Dermis microvascular lymphatic vessel endothelial cell (primary cell): Measurements from ENCODE around the gene NUP210L. TPM values are rescaled to one million over a fixed set of nuclear protein-coding genes. Genes with fewer than 3 reads are reported as not detected.

Experiments used
- DNase-seq, 2 donors: peaks; one replicate each; pipeline versions ENCODE4 v3.0.0 to v3.0.0-alpha.2; 2010; ENCODE audit warnings: low read depth in 2 of 2
- total RNA-seq: library from RNA; depleted of rRNA; stranded (reverse); fragments of >200 nt; gene quantifications from 2 replicates; pipeline ENCODE4 v1.2.1, GENCODE V29; 2014

Gene NUP210L
- under 0.01 TPM in 2 replicates for total RNA-seq

DNA sequence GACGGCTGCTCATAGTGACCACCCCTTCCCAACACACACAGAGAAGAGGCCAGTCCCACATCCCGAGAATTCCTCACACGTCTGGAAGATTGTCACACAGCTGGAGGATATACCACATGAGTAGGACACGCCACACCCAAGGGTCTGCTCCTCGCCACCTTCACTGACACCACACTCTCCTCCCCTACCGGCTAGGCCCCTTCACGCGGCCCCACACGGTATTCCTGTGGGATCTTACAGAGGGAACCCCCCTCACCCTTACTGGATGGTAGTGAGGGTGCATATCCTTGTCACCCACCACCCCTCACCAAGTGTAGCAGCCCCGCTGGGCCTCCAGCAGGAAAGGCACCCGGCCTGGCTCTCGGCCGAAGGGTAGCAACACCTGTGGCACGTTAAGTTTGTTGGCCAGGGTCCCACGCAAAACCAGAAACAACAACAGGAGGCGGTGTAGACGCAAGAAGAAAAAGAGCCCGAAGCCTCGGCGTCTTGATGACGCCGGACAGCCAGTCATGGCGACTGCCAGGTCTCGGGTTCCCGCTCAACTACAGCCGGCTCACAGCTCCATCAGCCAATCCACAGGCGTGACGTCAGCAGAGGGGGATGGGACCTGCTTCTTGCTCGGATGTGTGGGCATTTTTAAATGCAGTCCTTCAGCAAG, at the start of gene NUP210L:
Gene NUP210L (minus strand): TSS at position 540 of the 658 bp plus-strand sequence.
- peak; percentile 41 to 89 for DNase-seq

DNA sequence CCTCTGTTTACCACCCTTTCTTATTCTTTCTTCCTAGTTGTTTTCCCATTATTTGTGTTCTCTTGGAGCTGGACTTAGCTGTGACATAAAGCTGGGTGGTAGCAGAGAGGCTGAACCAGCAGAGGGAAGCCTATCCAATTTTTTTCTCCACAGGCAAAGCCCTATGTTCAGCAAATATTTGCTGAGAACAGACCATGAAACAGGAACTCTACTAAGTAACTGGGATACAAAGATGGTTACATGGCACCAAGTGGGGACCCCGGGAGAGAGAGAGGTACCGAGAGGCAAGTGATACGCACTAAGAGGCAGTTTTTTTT, 44.6 kb upstream of the NUP210L start:
- DNase-seq: no peak

DNA sequence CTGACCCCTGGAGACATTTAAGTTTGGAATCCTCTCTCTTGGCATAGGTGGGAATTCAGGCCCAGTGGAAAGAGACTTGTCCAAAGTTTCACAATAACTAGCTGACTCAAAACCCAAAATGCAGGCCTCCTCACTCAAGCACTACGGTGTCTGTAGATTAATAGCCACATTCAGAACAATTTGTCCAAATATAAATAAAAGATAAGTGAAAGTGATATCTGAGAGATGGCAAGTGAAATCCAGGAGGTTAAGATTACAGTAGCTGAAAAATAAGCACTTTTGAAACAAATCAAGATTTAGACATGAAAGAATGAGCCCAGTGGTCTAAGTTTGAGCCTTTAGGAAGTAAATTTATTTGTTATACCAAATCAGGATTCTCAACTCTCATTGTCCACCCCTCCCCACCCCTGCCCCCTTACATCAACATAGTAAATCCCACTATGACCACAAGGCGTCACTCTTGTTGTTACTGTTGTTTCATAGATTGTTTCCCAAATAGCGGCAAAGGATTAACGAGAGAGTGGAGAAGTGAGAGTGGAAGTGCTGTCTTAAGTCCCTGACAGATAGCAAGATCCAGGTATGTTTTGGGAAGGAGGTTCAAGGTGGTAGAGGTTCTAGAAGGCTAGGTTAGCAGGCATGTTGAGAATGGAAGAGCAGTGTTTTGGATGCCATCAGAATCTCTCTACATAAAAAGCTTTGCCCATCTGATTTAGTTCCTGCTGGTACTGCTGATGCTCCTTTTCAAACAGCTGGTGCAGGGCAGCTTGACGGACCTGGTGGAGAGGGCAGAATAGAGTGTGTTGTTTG, 44.1 kb upstream of the NUP210L start:
- peak; percentile 62 to 76 for DNase-seq

DNA sequence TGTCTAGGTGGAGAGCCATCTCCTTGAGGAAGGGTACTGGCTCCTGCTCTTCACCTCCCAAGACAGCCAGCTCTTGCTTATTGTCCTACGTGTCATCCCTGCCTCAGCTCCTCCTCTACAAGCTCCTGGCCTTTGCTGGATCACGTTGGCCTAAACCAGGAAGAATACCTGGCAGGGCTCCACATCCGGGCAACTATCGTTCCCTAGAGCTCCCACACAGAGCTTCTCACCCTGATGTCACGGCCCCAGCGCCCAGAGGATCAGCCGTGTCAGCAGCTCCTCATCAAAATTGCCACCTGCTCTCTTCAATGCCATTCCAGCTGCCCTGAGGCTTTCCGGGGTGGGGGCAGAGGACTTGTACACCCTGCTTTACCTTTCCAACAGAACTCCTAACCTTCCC, 38.9 kb upstream of the NUP210L start:
- peak; percentile 48 to 74 for DNase-seq

DNA sequence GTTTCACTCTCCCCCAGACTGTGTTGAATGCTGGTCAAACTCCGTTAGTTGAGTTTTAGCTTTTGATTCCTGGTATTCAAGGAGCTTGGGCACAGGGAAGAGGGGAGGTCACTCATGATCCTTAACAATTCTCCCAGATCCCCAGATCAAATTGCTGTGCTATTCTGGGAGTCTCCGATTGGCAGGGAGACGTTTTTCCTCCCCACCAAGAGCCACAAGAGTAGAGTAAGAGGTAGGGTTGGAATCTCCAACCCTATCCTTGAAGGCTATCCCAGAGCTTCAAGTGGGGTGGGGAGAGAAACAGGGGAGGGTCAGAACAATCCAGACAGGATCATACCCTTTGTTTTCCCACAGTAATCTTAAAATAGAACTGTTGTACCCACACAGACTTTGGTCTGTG, 37.6 kb upstream of the NUP210L start:
- DNase-seq: no peak

DNA sequence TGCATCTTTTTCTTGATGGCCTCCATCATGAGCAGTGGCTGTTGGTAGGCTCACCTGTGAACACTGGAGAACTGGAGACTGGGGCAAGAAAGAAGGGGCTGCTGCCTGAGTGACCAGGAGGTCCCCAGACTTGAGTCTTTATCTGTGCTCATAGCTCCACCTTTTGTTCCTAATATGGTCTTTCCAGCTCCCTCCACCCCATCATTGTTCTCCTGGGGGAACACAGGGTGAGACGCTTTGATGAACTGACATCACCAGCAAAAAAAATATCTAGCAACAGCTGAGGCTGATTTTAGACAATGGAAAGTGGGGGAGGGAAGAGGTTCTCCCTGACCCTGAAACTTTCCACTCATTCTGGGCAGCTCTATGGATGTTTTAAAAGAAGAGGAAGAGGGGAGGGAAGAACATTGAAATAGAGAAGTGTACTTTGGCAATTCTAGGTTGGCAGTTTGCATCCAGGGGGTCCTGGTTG, 37.2 kb upstream of the NUP210L start, which contains the start of gene TPM3:
Gene TPM3 (minus strand): TSS at position 111 of the 472 bp plus-strand sequence. CDS start 82 bp downstream, at position 29.
- peak; percentile 87 to 88 for DNase-seq

DNA sequence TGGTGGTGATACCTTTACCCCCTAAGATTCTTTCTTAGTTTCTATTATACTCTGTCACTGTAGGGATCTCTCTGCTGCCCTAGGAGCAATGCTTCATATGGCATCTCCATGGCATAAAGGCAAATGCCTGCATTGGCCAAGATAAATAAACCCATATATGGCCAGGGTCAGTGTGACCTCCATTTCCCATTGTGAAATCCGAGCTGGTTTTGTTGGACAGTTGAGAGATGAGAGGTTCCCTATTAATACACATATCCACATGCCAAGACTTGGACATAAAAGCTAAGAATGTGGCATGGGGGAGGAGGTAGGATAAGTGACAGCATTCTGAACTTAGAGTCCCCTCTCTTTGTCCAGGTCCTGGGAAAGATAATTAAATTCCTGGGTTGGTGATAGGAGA, 35.7 kb upstream of the NUP210L start:
- peak; percentile 79 to 87 for DNase-seq

DNA sequence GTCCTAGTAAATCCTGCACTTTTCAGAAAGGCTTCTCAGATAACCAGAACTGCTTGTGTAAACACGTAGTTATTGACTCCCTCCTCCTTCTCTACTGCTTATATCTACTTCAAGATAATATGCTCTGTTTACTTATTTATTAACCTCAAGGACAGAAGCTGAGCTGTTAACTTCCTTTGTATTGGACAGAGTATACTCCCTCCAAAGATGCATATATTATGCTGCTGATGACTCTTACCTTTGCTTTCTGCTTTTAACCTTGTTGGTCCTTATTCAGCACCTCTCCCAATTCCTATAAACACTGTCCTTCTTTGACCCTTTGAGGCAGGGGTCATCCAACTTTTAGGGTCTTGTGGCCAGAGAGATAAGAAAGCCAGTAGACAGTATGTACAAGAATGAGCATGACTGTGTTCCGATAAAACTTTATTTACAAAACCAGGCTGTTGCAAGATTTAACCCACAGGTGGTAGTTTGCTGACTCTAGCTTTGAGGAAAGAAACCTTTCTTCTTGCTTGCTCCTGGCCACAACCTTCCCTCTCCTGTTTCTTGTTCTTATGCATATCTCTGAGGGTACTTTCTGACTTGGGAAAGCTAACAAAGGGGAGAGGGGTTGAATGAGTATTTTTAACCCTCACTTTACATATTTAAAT, 32.1 kb upstream of the NUP210L start:
- DNase-seq: no peak

DNA sequence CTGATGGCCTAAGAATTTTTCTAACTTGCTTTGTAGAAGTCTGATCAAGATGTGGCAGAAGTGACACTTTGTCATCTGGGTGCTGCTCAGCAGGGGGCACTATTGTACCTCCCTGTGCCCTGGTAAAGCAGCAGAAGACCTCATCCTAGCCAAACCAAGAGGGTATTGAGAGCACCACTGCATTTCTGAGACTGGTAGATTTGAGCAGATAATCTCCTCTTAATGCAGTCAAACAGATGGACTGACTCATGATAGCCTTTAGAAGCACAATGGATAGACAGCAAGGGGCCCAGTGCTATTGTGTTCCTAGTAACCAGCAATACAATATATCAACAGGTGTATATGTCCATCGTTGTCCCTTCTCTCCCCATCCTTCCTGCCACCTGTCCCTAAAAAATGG, 31.3 kb upstream of the NUP210L start:
- DNase-seq: peak; percentile 65 to 84

DNA sequence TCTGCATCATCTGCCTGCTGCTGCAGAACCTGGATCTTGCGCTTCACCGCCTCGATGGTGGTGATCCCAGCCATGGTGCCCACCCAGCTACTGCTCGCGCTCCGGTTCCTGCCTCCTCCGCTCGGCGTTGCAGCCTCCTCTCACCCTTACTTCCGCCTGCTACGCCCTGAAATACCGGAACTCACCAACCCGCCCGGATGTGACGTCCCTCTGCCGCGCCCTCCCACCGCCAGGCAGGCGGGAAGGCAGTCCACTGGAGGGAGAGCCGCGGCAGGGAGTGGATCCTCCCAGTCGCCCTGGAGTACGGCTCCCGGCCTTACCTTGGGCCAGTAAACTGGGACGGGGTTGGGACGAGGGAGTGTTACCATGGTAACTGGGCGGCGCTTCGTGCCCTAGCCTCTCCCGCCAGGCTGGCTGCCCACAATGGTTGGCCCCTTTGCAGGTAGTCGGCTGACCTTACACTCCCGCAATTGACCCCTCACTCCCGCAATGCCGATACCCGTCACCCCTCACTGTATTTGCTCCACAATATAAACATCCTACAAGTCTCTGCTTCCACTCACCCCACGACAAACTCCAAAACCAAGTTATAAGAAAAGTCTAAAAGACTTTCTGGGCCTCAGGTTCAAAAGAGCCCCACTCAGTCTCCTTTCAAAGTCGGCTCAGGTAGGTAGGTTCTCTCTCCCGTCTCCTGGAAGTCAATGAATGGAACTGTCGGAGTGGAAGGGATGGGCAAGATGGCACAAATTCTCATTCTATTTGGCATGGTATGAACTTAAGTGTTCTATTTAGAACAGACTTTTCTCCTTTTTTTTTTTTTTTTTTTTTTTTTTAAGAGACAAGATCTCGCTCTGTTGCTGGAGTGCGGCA, 28.4 kb upstream of the NUP210L start:
- DNase-seq: peak; percentile 91 to 97

DNA sequence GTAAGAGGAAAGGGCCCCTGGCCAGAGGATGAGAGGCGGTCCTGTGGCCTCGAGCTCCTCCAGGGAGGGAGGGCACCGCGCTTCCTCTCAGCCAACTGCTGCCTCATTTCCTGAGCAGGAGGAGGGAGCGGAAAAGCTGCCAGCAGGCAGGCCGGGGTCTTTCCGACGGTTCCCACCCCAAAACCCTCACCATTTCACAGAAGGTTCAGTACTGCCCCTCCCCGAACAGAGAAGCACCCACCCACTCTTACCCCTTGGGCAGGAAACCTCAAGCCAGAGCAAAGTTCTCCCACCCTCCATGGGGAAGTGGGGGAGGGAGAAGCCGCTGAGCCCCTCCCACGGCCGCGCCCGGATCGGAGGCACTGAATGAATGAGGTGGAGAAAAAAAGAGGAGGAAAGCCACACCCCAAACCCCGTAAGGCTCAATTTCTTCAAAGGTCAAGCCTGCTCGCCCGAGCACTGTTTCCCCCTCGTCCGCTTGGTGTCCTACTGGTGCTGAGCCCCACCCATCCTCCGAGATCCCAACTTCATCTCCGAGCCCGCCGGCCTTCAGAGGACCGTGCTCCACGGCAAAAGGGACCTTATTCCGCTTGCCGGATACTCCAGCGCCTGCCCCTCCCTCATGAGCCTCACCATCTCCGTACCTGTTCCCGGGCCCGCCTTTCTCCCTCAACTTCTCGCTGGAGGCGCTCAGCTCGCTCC, 27.6 kb upstream of the NUP210L start:
- peak; percentile 45 to 80 for DNase-seq

DNA sequence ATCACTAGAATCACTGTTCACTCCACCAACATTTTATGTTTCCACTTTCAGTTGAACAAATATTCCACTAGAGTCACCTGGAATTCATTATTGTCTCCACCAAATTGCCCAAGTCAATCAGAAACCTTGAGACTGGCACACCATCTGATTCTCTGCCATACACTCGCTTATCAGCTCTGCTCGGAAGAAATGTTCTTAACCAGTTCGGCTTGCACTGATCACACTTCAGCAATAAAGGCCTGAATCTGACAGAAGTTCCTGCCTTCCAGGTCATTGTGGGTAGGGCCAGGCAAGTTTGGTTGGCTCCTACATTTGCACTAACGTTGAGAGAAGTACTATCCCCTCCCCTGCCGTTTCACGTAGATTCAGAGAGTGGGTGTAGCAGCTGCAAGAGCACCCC, 27.1 kb upstream of the NUP210L start:
- no peak for DNase-seq

DNA sequence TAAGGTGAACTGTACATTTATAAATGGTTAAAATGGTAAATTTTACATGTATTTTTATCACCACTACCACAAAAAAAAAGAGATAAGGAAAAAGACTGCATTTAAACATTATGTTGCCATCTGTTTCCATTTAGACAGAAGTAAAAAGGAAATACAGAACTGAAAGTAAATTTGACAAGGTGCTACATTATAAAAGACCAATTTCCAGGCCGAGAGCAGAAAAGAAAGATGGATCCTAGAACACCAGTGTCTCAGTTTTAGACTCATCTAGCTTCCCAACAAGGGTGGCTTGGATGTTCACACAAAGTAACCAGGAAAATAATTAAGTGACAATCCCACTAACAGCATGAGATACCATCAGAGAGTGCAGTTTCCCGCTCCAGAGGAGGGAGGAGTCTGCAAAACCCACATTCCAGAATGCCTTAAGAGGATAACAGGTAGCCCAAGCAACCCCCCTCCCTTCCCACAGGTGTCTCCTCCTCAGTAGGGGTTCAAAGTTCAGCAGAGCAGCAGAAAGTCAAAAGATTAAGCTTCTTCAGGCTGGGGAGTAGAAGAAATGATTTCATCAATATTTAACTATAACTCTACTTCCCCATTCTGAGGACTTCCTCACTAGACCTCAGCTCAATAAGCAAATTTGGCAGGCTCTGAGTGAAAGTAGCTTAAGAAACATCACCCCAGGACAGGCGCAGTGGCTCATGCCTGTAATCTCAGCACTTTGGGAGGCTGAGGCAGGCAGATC, 25.2 kb upstream of the NUP210L start:
- no peak for DNase-seq

DNA sequence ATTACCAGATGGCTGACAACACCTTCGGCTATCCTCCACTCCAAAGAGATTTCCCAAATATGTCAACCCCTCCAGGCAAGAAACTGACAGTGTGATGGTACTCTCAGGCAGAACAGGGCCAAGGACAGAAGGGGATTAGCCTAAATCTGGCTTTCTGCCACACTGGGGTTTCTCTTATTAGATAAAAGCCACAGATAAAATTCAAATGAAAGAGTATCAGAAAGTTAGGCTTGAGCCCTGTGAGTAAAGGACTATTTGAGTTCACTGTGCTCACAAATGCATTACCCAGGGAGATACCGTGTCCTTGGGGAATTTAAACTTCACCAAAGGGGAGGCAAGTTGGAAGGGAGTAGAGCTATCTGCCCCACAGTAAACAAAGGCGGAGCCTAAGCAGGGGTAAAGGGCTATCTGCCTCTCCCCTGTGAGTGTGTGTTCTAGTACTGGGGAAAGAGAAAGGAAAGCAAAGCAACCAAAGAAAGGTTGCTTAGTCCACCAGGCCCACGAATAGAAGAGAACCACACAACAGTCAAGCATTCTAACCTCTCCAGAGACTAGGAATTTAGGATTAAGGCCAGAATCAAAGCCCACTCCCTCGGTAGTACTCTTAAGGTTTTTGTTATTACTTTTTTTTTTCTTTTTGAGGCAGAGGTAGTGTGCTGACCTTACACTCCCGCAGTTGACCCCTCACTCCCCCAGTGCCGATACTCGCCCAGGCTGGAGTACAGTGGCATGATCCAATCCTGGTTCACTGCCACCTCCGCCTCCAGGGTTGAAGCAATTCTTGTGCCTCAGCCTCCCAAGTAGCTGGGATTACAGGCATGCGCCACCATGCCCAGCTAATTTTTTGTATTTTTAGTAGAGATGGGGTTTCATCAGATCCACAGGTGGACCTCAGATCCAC, 24.3 kb upstream of the NUP210L start:
- DNase-seq: no peak

DNA sequence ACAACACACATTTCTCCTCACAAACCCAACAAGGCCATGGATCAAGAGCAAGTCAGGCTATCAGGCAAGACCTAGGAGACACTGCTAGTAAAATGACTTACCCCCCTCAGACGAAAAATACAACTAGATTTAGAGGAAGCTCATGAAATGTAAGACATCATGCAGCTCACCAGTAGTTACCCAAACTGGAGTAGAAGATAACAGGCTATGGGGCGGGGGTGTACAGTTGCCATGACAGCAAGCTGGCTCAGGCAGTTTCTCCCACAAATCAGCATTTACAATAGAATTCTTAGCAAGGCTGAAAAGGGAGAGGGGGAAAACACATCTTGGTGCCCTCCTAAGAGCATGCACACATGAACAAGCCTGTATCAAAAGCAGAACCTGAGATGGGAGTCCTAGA, 23.1 kb upstream of the NUP210L start:
- DNase-seq: no peak

DNA sequence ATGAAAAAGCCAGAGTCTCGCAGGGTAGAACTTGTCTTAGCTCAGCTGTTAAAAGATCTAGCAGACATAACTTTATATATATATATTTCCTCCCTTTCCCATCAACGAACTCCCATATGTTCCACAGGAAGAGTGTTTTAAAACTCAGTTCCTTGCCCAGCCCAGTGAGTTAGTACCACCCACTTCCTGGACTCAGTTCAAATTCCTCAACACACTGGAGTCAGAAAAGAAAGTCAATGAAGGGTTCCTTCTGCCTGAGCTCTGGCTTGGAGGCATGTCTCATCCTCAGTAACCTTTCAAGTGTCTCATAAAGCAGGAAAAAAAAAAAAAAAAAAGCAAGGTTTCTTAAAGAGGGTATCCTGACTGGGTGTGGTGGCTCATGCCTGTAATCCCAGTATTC, 21.5 kb upstream of the NUP210L start:
- DNase-seq: peak in 1 of 2 donors; percentile 74

DNA sequence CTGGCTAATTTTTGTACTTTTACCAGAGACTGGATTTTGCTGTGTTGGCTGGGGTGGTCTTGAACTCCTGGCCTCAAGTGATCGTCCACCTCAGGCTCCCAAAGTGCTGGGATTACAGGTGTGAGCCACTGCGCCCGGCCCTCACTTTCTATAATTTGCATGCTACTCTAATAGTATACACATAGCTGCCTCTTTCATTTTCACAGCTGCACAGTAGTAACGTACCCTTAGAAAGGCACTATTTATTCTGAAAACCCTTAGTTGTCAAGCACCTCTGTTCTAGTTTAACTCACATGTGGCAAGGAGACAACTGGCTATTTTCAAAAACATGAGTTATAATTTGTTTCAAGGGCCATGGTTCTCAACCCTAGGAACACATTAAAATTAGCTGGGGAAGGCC, 19.8 kb upstream of the NUP210L start:
- DNase-seq: no peak

DNA sequence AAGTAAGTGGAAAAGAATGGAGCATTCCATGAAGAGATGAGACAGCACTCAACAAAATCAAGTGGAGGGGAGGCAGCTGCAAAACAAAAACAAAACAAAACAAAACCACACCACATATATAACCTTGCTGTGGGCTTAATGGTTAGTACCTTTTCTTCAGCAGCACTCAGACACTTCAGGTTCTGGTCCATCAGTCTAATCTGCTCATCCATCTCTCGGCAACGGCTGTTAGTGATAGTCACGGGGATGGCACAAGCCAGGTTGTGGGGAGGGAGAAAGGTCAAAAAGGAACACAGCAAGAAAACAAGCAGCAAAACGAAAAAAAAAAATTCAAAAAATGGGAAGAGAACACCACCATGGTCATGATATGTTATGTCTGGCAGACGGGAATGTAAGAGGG, 17.0 kb upstream of the NUP210L start:
- DNase-seq: no peak

DNA sequence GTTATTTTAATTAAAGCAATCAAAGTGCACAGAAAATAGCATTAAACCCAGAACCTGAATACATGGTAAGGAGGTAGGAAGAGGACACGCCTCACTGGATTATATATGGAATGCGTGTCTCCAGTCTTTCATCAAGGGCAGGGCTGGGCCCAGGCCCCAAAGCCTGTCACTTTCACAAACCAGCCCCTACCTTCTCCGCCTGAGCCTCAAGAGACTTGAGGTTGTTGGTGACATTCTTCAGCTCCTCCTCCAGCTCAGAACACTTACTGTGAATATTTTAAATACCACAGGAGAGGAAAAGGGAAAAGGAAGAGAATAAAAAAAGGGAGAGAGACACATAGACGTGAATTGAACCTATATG, 16.3 kb upstream of the NUP210L start:
- no peak for DNase-seq
